DND-41 (cell line): Measurements from ENCODE around the gene NXT2.

ENCODE experiments used
- EZH2 ChIP-seq: IDR thresholded peaks from 3 replicates; pipeline ENCODE4 v1.6.1; 2012; ENCODE audit warnings: borderline replicate concordance, low read depth, mild to moderate bottlenecking, moderate library complexity, low read length, inconsistent platforms; ENCODE audit not compliant: severe bottlenecking
- TF ChIP-seq, protein P1 (sequence below): IDR thresholded peaks from 2 replicates; pipeline ENCODE4 v1.5.1; 2012; ENCODE audit warnings: borderline replicate concordance, low read length, moderate library complexity, mild to moderate bottlenecking; ENCODE audit not compliant: poor library complexity, severe bottlenecking; ENCODE audit errors: extremely low read depth

DNA sequence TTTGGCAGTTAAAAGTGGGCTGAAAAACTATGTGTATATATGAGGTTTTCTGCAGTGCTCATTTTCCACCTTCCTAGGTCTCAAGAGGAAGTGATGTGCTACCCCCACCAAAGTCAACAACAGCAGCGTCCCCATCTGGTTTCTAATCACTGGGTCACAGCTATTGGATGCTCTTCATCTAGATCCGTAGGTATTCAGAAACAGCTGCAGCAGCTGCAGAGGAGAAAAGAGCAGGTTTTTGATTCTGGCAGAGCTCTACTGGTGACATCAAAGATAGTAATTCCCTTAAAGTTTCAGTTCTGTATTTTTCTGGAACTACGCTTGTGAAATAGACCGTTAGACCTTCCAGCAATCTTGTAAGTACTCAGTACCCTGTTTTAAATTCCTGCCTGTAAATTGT is 49.0 kb upstream of the NXT2 start:
- TF ChIP-seq EZH2 = no peak
- TF ChIP-seq, protein P1, sequence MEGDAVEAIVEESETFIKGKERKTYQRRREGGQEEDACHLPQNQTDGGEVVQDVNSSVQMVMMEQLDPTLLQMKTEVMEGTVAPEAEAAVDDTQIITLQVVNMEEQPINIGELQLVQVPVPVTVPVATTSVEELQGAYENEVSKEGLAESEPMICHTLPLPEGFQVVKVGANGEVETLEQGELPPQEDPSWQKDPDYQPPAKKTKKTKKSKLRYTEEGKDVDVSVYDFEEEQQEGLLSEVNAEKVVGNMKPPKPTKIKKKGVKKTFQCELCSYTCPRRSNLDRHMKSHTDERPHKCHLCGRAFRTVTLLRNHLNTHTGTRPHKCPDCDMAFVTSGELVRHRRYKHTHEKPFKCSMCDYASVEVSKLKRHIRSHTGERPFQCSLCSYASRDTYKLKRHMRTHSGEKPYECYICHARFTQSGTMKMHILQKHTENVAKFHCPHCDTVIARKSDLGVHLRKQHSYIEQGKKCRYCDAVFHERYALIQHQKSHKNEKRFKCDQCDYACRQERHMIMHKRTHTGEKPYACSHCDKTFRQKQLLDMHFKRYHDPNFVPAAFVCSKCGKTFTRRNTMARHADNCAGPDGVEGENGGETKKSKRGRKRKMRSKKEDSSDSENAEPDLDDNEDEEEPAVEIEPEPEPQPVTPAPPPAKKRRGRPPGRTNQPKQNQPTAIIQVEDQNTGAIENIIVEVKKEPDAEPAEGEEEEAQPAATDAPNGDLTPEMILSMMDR = no peak
